Left colon (tissue), 2 donors: ENCODE measurements around the gene KCNJ5. TPM values are rescaled to one million over a fixed set of nuclear protein-coding genes. Genes with fewer than 3 reads are reported as not detected.
"Not testable (repeated sequence)": the region's sequence is repeated elsewhere in the genome, so short reads cannot be mapped to it uniquely, and the experiment has no call there.

Experiments used
- ATAC-seq: fragments of 200-7000 bp; cut with Tn5 transposase; one replicate; pipeline ENCODE4 v1.9.1; 2020; ENCODE audit warnings: mild to moderate bottlenecking, moderate library complexity
- DNase-seq, 2 donors: peaks; one replicate each; pipeline ENCODE4 v3.0.0-alpha.2; 2020
- intact Hi-C, 2 donors: fragments of 100-400 bp; cut with DNase I in 1 of 2; cut with micrococcal nuclease in 1 of 2; formaldehyde crosslinking; loops; one replicate each; pipeline versions ENCODE4 v1.11.2 to v1.14.0; 2022; cut with DNase I, micrococcal nuclease
- total RNA-seq, 2 donors: library from RNA; stranded (reverse); fragmentation: NEBNext Ultra II Directional; extraction: Animal tissue kit (Norgen Biotek cat#: 25700); gene quantifications; one replicate each; pipeline ENCODE4 v1.2.1, GENCODE V29; 2021
- donor health status: DM: no; HTN: no; CAD: no.
- donor health status: DM: yes; HTN: yes; CAD: no.

Gene KCNJ5
- total RNA-seq, 2 donors from 2014 or later = 0.12 to 0.89 TPM

- intact Hi-C loops = no loop called here
- no peak for DNase-seq
- ATAC-seq = no peak
These were observed 15.3 kb downstream of the KCNJ5 start for GRCh38 chr11:128906185-128907050.

DNA sequence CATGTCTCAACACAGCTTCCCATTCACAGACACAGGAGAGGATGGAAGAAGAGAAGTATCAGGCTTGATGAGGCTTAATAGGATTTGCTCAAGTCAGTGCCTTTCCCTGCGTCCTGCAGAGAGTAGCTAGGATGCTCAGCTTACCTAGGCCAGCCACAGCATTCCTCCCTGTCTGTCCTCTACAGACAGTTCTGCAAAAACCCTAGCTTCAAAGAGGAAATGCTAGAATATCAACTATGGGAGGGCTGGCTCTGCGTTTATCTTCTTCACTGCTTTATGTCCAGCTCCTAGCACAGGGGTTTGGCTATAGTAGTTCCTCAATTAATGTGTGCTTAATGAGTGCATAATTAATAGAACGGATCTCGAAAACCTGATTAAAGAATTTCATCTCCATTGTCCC is 16.4 kb downstream of the KCNJ5 start:
- intact Hi-C loops = no loop called here
- DNase-seq = no peak

DNA sequence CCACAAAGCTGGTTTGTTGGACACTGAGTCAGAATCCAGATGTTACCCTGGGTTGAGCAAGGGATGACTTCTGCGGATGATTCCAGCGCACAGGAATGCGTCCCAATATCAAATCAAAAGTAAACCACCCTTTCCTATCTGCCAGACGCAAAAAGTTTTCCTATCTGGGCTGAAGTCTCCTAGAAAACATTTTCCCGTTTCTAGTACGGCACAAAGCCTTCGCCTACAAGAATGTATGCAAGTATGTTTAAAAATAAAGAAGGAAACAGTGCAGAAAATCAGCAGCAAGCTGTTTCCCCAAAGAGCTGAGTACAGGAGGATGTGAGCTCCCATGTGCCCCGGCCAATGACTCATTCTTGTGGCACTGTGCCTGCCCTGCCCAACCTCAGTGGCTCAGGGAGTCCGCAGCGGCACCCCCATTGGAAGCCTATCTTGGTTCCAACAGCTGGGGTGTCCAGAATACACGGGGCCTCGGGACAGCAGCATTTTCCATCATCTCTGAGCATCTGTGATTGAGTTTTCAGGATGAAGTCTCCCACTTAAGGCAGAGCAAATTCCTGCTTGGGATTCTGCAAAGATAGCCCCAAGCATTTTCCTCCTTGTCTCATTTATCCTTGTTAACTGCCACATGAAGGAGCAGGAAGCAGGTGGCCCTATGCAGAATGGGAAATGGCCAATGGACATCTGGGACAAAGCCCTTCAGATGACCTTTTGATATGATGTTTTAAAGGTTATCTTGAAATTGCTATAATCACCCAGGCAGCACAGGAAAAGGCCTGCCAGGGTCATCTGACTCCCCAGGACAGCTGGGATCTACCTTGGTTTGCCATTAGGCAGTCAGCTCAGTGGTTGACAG is 17.5 kb downstream of the KCNJ5 start:
- intact Hi-C loops = no loop called here
- DNase-seq (peak; percentile 58 to 64), ATAC-seq (peak; percentile 46)

More for the DNA sequence above, 16.4 kb downstream of the KCNJ5 start:
- ATAC-seq = no peak

- intact Hi-C loops = no loop called here
- ATAC-seq (no peak), DNase-seq (no peak)
These were observed 18.4 kb downstream of the KCNJ5 start for GRCh38 chr11:128909438-128910125.

- intact Hi-C loops = no loop called here
- DNase-seq (no peak), ATAC-seq (no peak)
These were observed 19.4 kb downstream of the KCNJ5 start for GRCh38 chr11:128910576-128910975.

- intact Hi-C loops = no loop called here
- DNase-seq = no peak
- no peak for ATAC-seq
These were observed 20.1 kb downstream of the KCNJ5 start for GRCh38 chr11:128911239-128911638.

DNA sequence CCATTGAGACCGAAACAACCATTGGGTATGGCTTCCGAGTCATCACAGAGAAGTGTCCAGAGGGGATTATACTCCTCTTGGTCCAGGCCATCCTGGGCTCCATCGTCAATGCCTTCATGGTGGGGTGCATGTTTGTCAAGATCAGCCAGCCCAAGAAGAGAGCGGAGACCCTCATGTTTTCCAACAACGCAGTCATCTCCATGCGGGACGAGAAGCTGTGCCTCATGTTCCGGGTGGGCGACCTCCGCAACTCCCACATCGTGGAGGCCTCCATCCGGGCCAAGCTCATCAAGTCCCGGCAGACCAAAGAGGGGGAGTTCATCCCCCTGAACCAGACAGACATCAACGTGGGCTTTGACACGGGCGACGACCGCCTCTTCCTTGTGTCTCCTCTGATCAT is 20.5 kb downstream of the KCNJ5 start:
- intact Hi-C loops = no loop called here
- ATAC-seq (no peak), DNase-seq (no peak)

DNA sequence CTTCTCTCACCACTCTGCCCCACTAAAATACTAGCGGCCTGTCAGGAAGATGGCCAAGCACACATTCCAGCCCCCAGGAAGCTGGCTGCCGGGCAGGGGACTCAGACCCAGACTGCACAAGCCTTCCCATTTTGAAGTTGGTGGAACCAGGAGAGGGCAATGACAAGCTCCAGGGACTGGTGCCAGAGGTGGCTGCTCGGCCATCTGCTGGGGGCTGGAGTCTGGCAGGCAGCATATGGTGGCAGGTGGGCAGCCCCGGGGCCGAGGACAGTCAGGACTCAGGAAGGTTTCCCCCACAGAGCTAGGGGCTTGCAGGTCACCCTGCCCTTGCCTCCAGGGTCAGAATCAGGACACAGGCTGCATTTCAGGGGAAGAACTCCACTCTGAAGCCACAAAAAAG is 22.6 kb downstream of the KCNJ5 start:
- ATAC-seq (no peak), DNase-seq (no peak)
- intact Hi-C loops = no loop called here

- no peak for ATAC-seq
- intact Hi-C loops = no loop called here
- DNase-seq = no peak
These were observed 23.3 kb downstream of the KCNJ5 start for GRCh38 chr11:128914216-128915148.

DNA sequence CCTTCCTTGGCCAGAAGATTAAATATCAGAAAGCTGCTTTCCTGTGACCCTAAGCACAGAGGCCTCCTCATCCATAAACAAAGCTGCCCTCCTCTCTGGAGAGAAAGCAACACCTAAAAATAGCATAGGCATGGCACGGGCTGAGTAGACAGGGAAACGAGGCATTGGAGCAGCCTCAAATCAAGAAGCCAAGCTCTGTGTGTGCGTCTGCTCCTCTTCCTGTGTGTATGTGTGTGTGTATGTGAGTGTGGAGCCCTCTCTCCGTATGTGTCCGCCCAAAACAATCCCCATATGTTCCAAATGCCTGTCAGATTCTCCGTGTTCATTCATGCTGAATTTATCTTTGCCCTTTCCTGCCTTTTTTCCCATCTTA is 24.0 kb downstream of the KCNJ5 start:
- no peak for DNase-seq
- intact Hi-C loops = no loop called here
- ATAC-seq = no peak

DNA sequence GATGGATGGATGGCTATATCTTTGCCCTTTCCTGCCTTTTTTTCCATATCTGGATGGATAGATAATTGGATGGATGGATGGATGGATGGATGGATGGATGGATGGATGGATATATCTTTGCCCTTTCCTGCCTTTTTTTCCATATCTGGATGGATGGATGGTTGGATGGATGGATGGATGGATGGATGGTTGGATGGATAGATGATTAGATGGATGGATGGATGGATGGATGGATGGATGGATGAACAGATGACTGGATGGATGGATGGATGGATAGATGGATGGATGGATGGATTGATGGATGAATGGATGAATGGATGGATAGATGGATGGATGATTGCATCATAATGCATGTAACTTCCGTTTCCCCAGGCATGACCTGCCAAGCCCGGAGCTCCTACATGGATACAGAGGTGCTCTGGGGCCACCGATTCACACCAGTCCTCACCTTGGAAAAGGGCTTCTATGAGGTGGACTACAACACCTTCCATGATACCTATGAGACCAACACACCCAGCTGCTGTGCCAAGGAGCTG is 24.9 kb downstream of the KCNJ5 start:
- intact Hi-C loops = no loop called here
- DNase-seq (no peak), ATAC-seq (no peak)

DNA sequence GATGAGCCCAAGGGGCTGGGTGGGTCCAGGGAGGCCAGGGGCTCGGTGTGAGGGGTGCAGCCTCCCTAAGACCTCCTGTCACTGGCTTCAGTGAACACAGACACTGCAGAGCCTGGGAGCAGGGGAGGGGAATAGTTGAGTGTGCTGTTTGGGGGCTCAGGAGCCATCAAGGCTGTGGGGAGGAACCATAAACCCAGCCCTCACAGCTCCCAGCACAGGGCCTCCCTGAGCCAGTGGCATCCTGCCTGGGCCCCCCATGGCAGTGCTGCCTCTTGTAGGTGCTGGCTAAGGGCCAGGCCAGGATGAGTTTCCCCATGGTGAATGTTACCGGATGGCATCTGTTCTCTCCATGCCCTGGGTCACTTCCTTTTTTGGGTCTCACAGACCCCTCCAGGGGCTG is 25.5 kb downstream of the KCNJ5 start:
- DNase-seq (no peak), ATAC-seq (no peak)
- intact Hi-C loops = no loop called here

- ATAC-seq = no peak
- no peak for DNase-seq
- intact Hi-C loops = no loop called here
These were observed 26.1 kb downstream of the KCNJ5 start for GRCh38 chr11:128917144-128917724.

GRCh38 chr11:128919216-128919615 is 28.1 kb downstream of the KCNJ5 start:
- no peak for DNase-seq
- ATAC-seq = no peak
- intact Hi-C loops = no loop called here

DNA sequence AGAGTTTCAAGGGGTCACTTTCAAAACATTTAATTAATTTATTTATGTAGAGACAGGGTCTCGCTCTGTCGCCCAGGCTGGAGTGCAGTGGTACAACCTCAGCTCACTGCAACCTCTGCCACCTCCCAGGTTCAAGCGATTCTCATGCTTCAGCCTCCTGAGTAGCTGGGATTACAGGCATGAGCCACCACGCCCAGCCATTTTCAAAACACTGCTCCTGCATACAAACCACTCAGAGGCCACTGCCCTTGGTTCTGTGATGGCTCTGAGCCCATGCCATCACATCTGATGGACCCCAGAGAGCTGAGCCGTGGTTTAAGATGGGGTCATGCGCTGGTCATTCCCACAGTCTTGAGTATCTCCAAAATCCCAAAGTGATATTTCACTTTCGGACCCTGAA is 28.5 kb downstream of the KCNJ5 start:
- intact Hi-C loops, ATAC-seq: not testable (repeated sequence)

DNA sequence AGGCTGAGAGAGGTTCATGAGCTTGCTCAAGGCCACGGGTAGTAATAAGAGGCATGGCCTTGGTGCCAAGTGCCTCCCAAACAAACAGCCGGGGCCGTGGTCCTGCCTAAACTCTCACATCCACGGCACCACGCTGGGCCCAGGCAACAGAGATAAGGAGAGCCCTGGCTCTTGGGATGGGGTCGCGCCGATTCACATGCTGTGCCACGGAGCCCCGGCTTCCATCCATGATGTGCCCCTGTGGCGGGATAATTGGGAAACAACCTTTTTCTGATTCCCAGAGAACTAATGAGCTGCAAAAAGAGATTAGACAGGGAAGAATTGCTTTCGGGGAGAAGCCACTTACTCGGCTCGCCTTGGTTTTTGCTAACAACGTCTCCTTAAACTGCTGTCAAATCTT is 29.5 kb downstream of the KCNJ5 start:
- intact Hi-C loops = no loop called here
- ATAC-seq (no peak), DNase-seq (no peak)

More for the DNA sequence above, 28.5 kb downstream of the KCNJ5 start:
- DNase-seq = not testable (repeated sequence)

DNA sequence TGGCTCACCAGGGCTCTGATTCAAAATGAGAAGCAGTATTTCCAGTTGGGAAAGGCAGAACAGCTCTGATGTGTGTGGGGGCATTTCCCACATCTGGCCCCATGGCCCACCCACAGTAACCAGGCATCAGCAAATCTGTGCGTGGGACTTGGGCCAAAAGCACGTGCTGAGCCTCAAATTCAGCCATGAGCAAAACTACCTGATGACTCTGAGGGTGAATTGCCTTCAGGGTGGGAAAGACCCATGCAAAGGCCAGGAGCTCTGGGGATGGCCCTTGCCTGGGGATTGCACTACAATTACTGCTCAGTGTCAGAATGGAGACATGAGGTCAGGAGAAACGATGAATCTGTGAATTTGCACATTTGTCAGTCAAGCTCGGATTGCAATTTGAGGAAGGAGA is 30.6 kb downstream of the KCNJ5 start:
- no peak for ATAC-seq
- DNase-seq = no peak
- intact Hi-C loops = no loop called here

GRCh38 chr11:128924104-128924503 is 32.9 kb downstream of the KCNJ5 start:
- intact Hi-C loops = no loop called here
- no peak for ATAC-seq
- no peak for DNase-seq
